Common myeloid progenitor, CD34-positive (primary cell): ENCODE data around the gene CKLF.

Source experiments
- CTCF ChIA-PET: fragments of 350-600 bp; sonication (Branson Sonifier 250); formaldehyde crosslinking; loops from one replicate; lab custom pipeline; 2021; ENCODE audit warnings: antibody characterized with exemption; lab: Charles Lee
- POLR2A ChIA-PET: fragments of 350-600 bp; sonication (Branson Sonifier 250); formaldehyde crosslinking; loops from one replicate; lab custom pipeline; 2021; ENCODE audit warnings: antibody characterized with exemption; lab: Charles Lee
- DNase-seq, 3 donors: peaks; one replicate each; pipeline versions ENCODE4 v3.0.0 to v3.0.0-alpha.2; 2013
- H3K27ac ChIP-seq, 2 experiments: 1 replicate in 1 of 2; 2 replicates in 1 of 2; pipeline ENCODE4 v1.7.0; 2013; ENCODE audit warnings: inconsistent platforms in 2 of 2, low read length in 2 of 2, mild to moderate bottlenecking in 2 of 2, low read depth in 1 of 2, moderate library complexity in 1 of 2; ENCODE audit not compliant: severe bottlenecking in 2 of 2, insufficient read depth in 1 of 2, poor library complexity in 1 of 2
- H3K27me3 ChIP-seq, 5 experiments: replicated peaks in 2 of 5; 1 replicate in 3 of 5; 2 replicates in 2 of 5; pipeline versions ENCODE4 v1.6.1 to v1.7.0; 2013; ENCODE audit warnings: low read length in 4 of 5, mild to moderate bottlenecking in 2 of 5, moderate library complexity in 2 of 5, inconsistent platforms in 1 of 5; ENCODE audit not compliant: insufficient read depth in 5 of 5, control insufficient read depth in 4 of 5
- H3K36me3 ChIP-seq, 4 experiments: 1 replicate in 2 of 4; 2 replicates in 2 of 4; pipeline versions ENCODE4 v1.6.1 to v1.7.0; 2013; ENCODE audit warnings: low read length in 3 of 4, control low read depth in 1 of 4, mild to moderate bottlenecking in 1 of 4; ENCODE audit not compliant: control insufficient read depth in 4 of 4, insufficient read depth in 4 of 4
- H3K4me1 ChIP-seq, 4 experiments: 1 replicate in 3 of 4; 2 replicates in 1 of 4; pipeline versions ENCODE4 v1.6.1 to v1.7.1; 2013; ENCODE audit warnings: low read length in 3 of 4, mild to moderate bottlenecking in 3 of 4, control low read depth in 1 of 4, inconsistent platforms in 1 of 4, moderate library complexity in 1 of 4; ENCODE audit not compliant: control insufficient read depth in 4 of 4, insufficient read depth in 4 of 4; ENCODE audit errors: control extremely low read depth in 1 of 4
- H3K4me3 ChIP-seq, 7 experiments: 1 replicate in 4 of 7; 2 replicates in 3 of 7; pipeline versions ENCODE4 v1.5.1 to v1.7.0; 2013; ENCODE audit warnings: mild to moderate bottlenecking in 7 of 7, low read length in 6 of 7, moderate library complexity in 6 of 7, inconsistent platforms in 2 of 7, low read depth in 2 of 7, control low read depth in 1 of 7; ENCODE audit not compliant: insufficient read depth in 4 of 7, control insufficient read depth in 1 of 7; ENCODE audit errors: extremely low read depth in 1 of 7
- H3K9me3 ChIP-seq, 5 experiments: 1 replicate in 4 of 5; 2 replicates in 1 of 5; pipeline versions ENCODE4 v1.6.1 to v1.7.1; 2013; ENCODE audit warnings: low read length in 4 of 5, mild to moderate bottlenecking in 2 of 5, inconsistent platforms in 1 of 5, low read depth in 1 of 5, moderate library complexity in 1 of 5; ENCODE audit not compliant: control insufficient read depth in 4 of 5, insufficient read depth in 2 of 5; ENCODE audit errors: control extremely low read depth in 1 of 5
- WGBS: methylation state at CpG from one replicate; pipeline ENCODE4 v1.1.5; 2013; ENCODE audit not compliant: insufficient coverage; 5-methylcytosine and 5-hydroxymethylcytosine counted together

Gene CKLF

GRCh38 chr16:66560107-66560506 lies 7.7 kb downstream of the CKLF start:
- H3K27me3 ChIP-seq, result no peaks in the 10 kb centered on the region
- H3K9me3 ChIP-seq, result no peaks in the 10 kb centered on the region
- H3K4me3 ChIP-seq, result no peak overlapping the region
- POLR2A ChIA-PET, result no interaction called here
- H3K36me3 ChIP-seq, result peaks cover 11 to 59% (median 30%) of the 10 kb centered on the region in 4 experiments
- CTCF ChIA-PET, result interaction anchor here (0.6 to 2.7 kb wide), 6 partner anchors 10 to 124 kb away, joined by 3 to 10 read pairs (median 6); no protein-coding TSS in a partner anchor
- no peak for DNase-seq
- WGBS, result 100% methylated on average over 1 of the region's 1 CpG
- peaks cover 24 to 50% (median 40%) of the 10 kb centered on the region in 4 experiments for H3K4me1 ChIP-seq
- no peak overlapping the region for H3K27ac ChIP-seq

GRCh38 chr16:66561381-66562080 lies 9.2 kb downstream of the CKLF start:
- H3K27ac ChIP-seq, result no peak overlapping the region
- no peaks in the 10 kb centered on the region for H3K9me3 ChIP-seq
- POLR2A ChIA-PET, result interaction anchor here (1.1 kb wide), 1 partner anchor 9 kb away, joined by 3 read pairs; the partner anchor contains the start of gene CKLF
- peaks cover 24 to 44% (median 38%) of the 10 kb centered on the region in 4 experiments for H3K4me1 ChIP-seq
- H3K4me3 ChIP-seq, result no peak overlapping the region
- CTCF ChIA-PET, result interaction anchor here (0.9 to 6.8 kb wide), 9 partner anchors 11 to 219 kb away, joined by 3 to 82 read pairs (median 10); partner anchors contain the start of genes CKLF, CMTM2, CMTM3 and TK2
- WGBS, result no CpG with 5 or more reads among the region's 3 CpGs
- H3K27me3 ChIP-seq, result no peaks in the 10 kb centered on the region
- H3K36me3 ChIP-seq, result peaks cover 17 to 65% (median 30%) of the 10 kb centered on the region in 4 experiments
- DNase-seq, result no peak

DNA sequence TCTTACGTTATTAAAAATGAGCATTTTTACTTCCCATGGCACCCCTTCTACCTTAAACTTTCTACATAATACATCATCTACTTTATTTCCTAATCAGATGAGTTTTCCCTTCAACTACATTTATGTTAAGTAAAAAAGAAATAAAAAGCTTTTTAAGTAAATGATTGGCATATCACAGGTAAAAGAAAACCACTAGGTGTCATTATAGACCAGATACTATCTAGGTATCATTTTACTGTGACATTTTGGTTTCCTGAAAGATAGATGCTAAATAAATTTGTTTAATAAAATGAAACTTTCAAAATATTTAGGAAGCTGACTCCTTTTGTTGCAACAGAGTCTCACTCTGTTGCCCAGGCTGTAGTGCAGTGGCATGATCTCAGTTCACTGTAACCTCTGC lies 10.0 kb downstream of the CKLF start:
- DNase-seq, result no peak
- Histone ChIP-seq H3K9me3 (no peaks in the 10 kb centered on the region), H3K4me3 (no peak overlapping the region), H3K4me1 (peaks cover 24 to 44% (median 38%) of the 10 kb centered on the region in 4 experiments), H3K27me3 (no peaks in the 10 kb centered on the region), H3K36me3 (peaks cover 14 to 68% (median 36%) of the 10 kb centered on the region in 4 experiments), H3K27ac (no peak overlapping the region)
- CTCF ChIA-PET, result interaction anchor here (0.6 to 6.8 kb wide), 16 partner anchors 12 to 220 kb away, joined by 3 to 82 read pairs (median 6); partner anchors contain the start of genes CKLF, CMTM2, CMTM3 and TK2
- POLR2A ChIA-PET, result interaction anchor here (1.0 to 1.1 kb wide), 2 partner anchors 10 to 13 kb away, joined by 3 read pairs; partner anchors contain the start of genes CKLF and TK2
- WGBS, result no CpG with 5 or more reads among the region's 1 CpG

GRCh38 chr16:66562986-66563385 lies 10.6 kb downstream of the CKLF start:
- Histone ChIP-seq H3K4me1 (peaks cover 24 to 44% (median 38%) of the 10 kb centered on the region in 4 experiments), H3K9me3 (no peaks in the 10 kb centered on the region), H3K27me3 (no peaks in the 10 kb centered on the region), H3K4me3 (no peak overlapping the region), H3K36me3 (peaks cover 12 to 62% (median 34%) of the 10 kb centered on the region in 4 experiments), H3K27ac (no peak overlapping the region)
- 68% methylated on average over 2 of the region's 2 CpGs for WGBS
- DNase-seq, result peak in 2 of 3 donors; percentile 57 to 77
- ChIA-PET POLR2A (interaction anchor here (1.0 to 1.1 kb wide), 2 partner anchors 10 to 13 kb away, joined by 3 read pairs; partner anchors contain the start of genes CKLF and TK2), CTCF (interaction anchor here (0.6 to 6.8 kb wide), 16 partner anchors 12 to 157 kb away, joined by 3 to 82 read pairs (median 6); partner anchors contain the start of genes CKLF, CMTM2, CMTM3 and TK2)

- ChIA-PET POLR2A (no interaction called here), CTCF (interaction anchor here (0.6 to 6.8 kb wide), 15 partner anchors 9 to 158 kb away, joined by 3 to 82 read pairs (median 6); partner anchors contain the start of genes CKLF, CMTM2 and TK2)
- Histone ChIP-seq H3K36me3 (peaks cover 8 to 54% (median 27%) of the 10 kb centered on the region in 4 experiments), H3K9me3 (no peaks in the 10 kb centered on the region), H3K27me3 (no peaks in the 10 kb centered on the region), H3K4me3 (no peak overlapping the region), H3K27ac (no peak overlapping the region), H3K4me1 (peaks cover 24 to 44% (median 38%) of the 10 kb centered on the region in 4 experiments)
- WGBS, result no CpG with 5 or more reads among the region's 2 CpGs
- DNase-seq, result no peak
These were observed 11.4 kb downstream of the CKLF start for GRCh38 chr16:66563574-66564334.

DNA sequence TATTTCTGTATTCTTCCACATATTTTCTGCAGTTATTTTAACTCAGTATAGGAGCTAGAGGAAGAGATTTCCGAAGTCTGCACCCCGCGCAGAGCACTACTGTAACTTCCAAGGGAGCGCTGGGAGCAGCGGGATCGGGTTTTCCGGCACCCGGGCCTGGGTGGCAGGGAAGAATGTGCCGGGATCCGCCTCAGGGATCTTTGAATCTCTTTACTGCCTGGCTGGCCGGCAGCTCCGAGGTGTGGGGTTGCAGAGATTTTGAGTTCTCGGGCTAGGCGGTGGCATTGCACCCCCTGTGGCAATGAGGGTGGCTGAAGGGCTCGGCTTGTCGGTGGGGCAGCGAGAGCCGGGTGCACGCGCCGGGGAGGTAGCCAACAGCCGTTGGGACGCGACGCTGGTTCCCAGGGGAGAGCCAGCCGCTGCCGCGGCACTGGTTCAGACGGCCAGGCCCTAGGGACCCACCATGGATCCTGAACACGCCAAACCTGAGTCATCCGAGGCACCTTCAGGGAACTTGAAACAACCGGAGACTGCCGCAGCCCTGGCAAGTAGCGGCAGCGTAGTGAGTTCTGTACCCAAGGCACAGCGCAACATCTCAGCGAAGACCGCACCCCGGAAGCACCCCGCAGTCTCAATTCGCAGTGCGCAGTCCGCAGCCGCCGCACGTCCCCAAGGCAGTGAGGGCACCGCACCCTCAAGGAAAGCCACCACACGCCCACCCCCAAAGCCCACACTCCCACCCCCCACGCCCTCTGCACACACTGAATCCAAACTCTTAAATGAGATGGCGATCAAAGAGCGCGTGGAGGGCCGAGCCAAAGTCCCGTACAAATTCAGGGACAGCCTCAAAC lies 13.9 kb downstream of the CKLF start, which contains the start of gene CMTM1:
CMTM1 (plus strand) TSS at position 389 of the 851 bp plus-strand sequence; CDS start at position 464, 75 bp downstream.
- ChIA-PET CTCF (interaction anchor here (1.4 to 6.8 kb wide), 3 partner anchors 9 to 50 kb away, joined by 3 to 82 read pairs (median 47); partner anchors contain the start of genes CKLF, CMTM2 and TK2), POLR2A (interaction anchor here (1.3 kb wide), 1 partner anchor 14 kb away, joined by 4 read pairs; the partner anchor contains the start of gene CKLF)
- Histone ChIP-seq H3K36me3 (peaks cover 2 to 36% (median 18%) of the 10 kb centered on the region in 4 experiments), H3K27ac (no peak within 1 kb of the TSS), H3K4me1 (peaks cover 18 to 38% (median 34%) of the 10 kb centered on the region in 4 experiments), H3K4me3 (no peak within 1 kb of the TSS), H3K9me3 (no peaks in the 10 kb centered on the region), H3K27me3 (no peaks in the 10 kb centered on the region)
- no peak for DNase-seq
- WGBS, result 97% methylated on average over 47 of the region's 54 CpGs
